Spleen (tissue), 7 donors: ENCODE results near the gene CATSPERD.
"Not testable (repeated sequence)": the region's sequence is repeated elsewhere in the genome, so short reads cannot be mapped to it uniquely, and the experiment has no call there.

Source experiments
- POLR2A ChIP-seq, 3 donors: fragments of 450-650 bp; IDR thresholded peaks; one replicate each; pipeline ENCODE4 v1.5.1; 2017; ENCODE audit warnings: antibody characterized with exemption in 3 of 3, mild to moderate bottlenecking in 1 of 3
- POLR2AphosphoS5 ChIP-seq, 3 donors: sonication (generic); formaldehyde crosslinking; IDR thresholded peaks; one replicate each; pipeline ENCODE4 v1.5.1; 2017; ENCODE audit warnings: antibody characterized with exemption in 3 of 3
- TF ChIP-seq, protein P1 (sequence below), 11 experiments: fragments of 200-600 bp in 7 of 11; fragments of 450-650 bp in 4 of 11; sonication (generic) in 4 of 11; IDR thresholded peaks in 8 of 11; conservative IDR thresholded peaks in 3 of 11; 1 replicate in 7 of 11; 2 replicates in 4 of 11; pipeline versions ENCODE4 v1.4.0 to v1.8.0; 2016 to 2021; ENCODE audit warnings: antibody characterized with exemption in 11 of 11, inconsistent platforms in 4 of 11, mild to moderate bottlenecking in 1 of 11
- donor health status: DM: no; HTN: no; CAD: no; lungs with moderate emphysema.
- donor health status: DM: no; HTN: no; CAD: no.
- donor health status: DM: no; HTN: no; CAD: no.

DNA sequence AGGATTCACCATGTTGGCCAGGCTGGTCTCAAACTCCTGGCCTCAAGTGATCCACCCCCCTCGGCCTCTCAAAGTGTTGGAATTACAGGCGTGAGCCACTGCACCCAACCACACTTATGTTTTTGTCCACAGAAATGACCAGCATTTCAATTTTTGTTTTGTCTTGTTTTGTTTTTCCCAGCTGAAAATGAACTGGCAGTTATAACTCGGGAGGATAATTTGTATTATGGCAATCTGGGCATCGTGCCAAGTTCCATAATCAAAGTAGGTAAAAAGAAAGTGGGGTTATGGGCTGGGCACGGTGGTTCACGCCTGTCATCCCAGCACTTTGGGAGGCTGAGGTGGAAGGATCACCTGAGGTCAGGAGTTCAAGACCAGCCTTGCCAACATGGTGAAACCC is 28.5 kb downstream of the CATSPERD start:
- TF ChIP-seq POLR2A, POLR2AphosphoS5 (IDR thresholded peaks at IDR 0.05): not testable (repeated sequence)
- TF ChIP-seq, protein P1, sequence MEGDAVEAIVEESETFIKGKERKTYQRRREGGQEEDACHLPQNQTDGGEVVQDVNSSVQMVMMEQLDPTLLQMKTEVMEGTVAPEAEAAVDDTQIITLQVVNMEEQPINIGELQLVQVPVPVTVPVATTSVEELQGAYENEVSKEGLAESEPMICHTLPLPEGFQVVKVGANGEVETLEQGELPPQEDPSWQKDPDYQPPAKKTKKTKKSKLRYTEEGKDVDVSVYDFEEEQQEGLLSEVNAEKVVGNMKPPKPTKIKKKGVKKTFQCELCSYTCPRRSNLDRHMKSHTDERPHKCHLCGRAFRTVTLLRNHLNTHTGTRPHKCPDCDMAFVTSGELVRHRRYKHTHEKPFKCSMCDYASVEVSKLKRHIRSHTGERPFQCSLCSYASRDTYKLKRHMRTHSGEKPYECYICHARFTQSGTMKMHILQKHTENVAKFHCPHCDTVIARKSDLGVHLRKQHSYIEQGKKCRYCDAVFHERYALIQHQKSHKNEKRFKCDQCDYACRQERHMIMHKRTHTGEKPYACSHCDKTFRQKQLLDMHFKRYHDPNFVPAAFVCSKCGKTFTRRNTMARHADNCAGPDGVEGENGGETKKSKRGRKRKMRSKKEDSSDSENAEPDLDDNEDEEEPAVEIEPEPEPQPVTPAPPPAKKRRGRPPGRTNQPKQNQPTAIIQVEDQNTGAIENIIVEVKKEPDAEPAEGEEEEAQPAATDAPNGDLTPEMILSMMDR (IDR thresholded peaks at IDR 0.05 in 8 of 11, conservative IDR thresholded peaks at IDR 0.05 in 3 of 11): not testable (repeated sequence)
